ENCODE results near the gene FAM149A. TPM values are rescaled to one million over a fixed set of nuclear protein-coding genes. Genes with fewer than 3 reads are reported as not detected.

The FAM149A gene
- total and polyA plus RNA-seq, 2 donors (not counting 1 experiment from before 2014, with no cell fraction given), result 0.12 TPM; not detected in 1

DNA sequence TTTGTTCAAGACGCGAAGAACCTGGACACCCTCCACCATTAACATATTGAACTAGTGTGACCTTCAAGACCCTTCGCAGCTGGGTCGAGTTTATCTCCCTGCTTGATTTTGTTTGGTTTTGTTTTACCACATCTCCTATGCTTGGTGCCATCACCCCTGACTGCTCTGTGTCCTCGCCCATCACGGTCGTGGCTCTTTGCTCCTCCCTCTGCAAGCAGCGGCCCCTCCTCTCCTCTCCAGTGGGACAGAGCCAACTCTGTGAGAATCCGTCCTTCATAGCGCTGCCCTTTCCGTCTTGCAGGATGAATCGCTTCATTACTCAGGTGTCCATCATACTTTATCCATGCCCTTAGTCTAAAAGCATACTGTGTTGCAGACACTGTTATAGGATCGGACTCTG is 9.1 kb upstream of the FAM149A start:
- intact Hi-C loops (cut with micrococcal nuclease), result no loop called here
- TF ChIP-seq, protein P1, sequence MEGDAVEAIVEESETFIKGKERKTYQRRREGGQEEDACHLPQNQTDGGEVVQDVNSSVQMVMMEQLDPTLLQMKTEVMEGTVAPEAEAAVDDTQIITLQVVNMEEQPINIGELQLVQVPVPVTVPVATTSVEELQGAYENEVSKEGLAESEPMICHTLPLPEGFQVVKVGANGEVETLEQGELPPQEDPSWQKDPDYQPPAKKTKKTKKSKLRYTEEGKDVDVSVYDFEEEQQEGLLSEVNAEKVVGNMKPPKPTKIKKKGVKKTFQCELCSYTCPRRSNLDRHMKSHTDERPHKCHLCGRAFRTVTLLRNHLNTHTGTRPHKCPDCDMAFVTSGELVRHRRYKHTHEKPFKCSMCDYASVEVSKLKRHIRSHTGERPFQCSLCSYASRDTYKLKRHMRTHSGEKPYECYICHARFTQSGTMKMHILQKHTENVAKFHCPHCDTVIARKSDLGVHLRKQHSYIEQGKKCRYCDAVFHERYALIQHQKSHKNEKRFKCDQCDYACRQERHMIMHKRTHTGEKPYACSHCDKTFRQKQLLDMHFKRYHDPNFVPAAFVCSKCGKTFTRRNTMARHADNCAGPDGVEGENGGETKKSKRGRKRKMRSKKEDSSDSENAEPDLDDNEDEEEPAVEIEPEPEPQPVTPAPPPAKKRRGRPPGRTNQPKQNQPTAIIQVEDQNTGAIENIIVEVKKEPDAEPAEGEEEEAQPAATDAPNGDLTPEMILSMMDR (IDR thresholded peaks at IDR 0.05), result no peak
- no peak for TF ChIP-seq EZH2 (IDR thresholded peaks at IDR 0.05; ENCODE audit: borderline replicate concordance, insufficient read depth, low read depth, low read length, poor library complexity, severe bottlenecking)
- DNase-seq (no peak), ATAC-seq (ENCODE audit: low read depth) (no peak)
- Mint-ChIP-seq H3K9me3 (ENCODE audit: insufficient read depth) (no peaks in the 10 kb centered on the region), H3K27ac (no peak overlapping the region), H3K27me3 (peaks cover 33% of the 10 kb centered on the region), H3K4me3 (no peak overlapping the region), H3K4me1 (no peaks in the 10 kb centered on the region)
- no peak overlapping the region for H3K27ac ChIP-seq (ENCODE audit: low read length in 2 of 2)
- H3K4me2 ChIP-seq (replicated peaks; ENCODE audit: low read depth, low read length, poor library complexity, severe bottlenecking), result no peak overlapping the region
- 74% methylated on average over 10 of the region's 13 CpGs for WGBS (ENCODE audit: insufficient coverage)
- H3K9me3 ChIP-seq (ENCODE audit: control extremely low read depth in 1 of 3, control insufficient read depth in 2 of 3, insufficient read depth in 1 of 3, low read length in 2 of 3), result no peaks in the 10 kb centered on the region
- no peak overlapping the region for H2AFZ ChIP-seq (ENCODE audit: insufficient read depth, low read depth, low read length, poor library complexity, severe bottlenecking)
- no peaks in the 10 kb centered on the region for H4K20me1 ChIP-seq (ENCODE audit: control insufficient read depth, insufficient read depth, low read length, poor library complexity, severe bottlenecking)
- no peaks in the 10 kb centered on the region for H3K4me1 ChIP-seq (ENCODE audit: control insufficient read depth in 2 of 2, insufficient read depth in 2 of 2, low read length in 2 of 2)
- H3K27me3 ChIP-seq (replicated peaks in 1 of 4; ENCODE audit: control extremely low read depth in 1 of 4, control insufficient read depth in 3 of 4, insufficient read depth in 4 of 4, low read length in 3 of 4), result peaks cover 0 to 5% (median 0%) of the 10 kb centered on the region in 4 experiments
- H3K4me3 ChIP-seq (ENCODE audit: control extremely low read depth in 1 of 5, extremely low read depth in 1 of 5, insufficient read depth in 1 of 5, low read depth in 2 of 5, low read length in 4 of 5), result no peak overlapping the region
- H3K36me3 ChIP-seq (replicated peaks in 1 of 2; ENCODE audit: control extremely low read depth in 1 of 2, control insufficient read depth in 1 of 2, extremely low read depth in 1 of 2, insufficient read depth in 2 of 2, low read length in 1 of 2), result no peaks in the 10 kb centered on the region
- H3K79me2 ChIP-seq (ENCODE audit: control insufficient read depth, insufficient read depth, low read length), result no peaks in the 10 kb centered on the region
- CTCF ChIA-PET, result no interaction called here
- POLR2A ChIA-PET, result no interaction called here
- no peak overlapping the region for H3K9ac ChIP-seq (ENCODE audit: low read length)

DNA sequence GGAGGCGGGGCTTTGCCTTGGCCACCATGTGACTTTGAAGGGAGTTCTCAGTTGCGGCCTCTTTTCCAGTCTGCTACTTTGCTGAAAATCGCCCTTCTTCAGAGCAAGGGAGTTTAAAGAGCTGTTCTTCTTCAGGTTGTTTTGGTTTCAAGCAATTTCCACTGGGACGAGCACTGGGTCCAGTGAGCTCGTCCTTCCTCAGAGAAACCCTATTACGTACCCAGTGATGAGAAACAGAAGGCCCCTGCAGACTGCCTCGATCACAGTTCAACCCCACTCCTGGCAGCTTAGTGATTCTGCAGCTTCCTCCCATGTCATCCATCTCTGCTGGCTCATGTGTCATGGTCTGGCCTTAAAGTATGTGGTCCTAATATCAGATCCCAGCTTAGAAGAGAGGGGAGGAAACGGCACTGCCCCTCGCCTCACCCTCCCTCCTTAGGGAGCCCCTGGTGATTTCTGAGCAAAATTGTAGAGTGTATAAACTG is 7.8 kb upstream of the FAM149A start:
- no peak overlapping the region for H2AFZ ChIP-seq (ENCODE audit: insufficient read depth, low read depth, low read length, poor library complexity, severe bottlenecking)
- H3K4me1 ChIP-seq (ENCODE audit: control insufficient read depth in 2 of 2, insufficient read depth in 2 of 2, low read length in 2 of 2), result no peaks in the 10 kb centered on the region
- Mint-ChIP-seq H3K4me3 (no peak overlapping the region), H3K27me3 (peaks cover 39% of the 10 kb centered on the region), H3K4me1 (no peaks in the 10 kb centered on the region), H3K9me3 (ENCODE audit: insufficient read depth) (no peaks in the 10 kb centered on the region), H3K27ac (no peak overlapping the region)
- no peak for ATAC-seq (ENCODE audit: low read depth)
- H3K27ac ChIP-seq (ENCODE audit: low read length in 2 of 2), result no peak overlapping the region
- TF ChIP-seq, protein P1 (IDR thresholded peaks at IDR 0.05), result no peak
- no peak for TF ChIP-seq EZH2 (IDR thresholded peaks at IDR 0.05; ENCODE audit: borderline replicate concordance, insufficient read depth, low read depth, low read length, poor library complexity, severe bottlenecking)
- no peak overlapping the region for H3K9ac ChIP-seq (ENCODE audit: low read length)
- no peak overlapping the region for H3K4me3 ChIP-seq (ENCODE audit: control extremely low read depth in 1 of 5, extremely low read depth in 1 of 5, insufficient read depth in 1 of 5, low read depth in 2 of 5, low read length in 4 of 5)
- ChIA-PET CTCF (no interaction called here), POLR2A (no interaction called here)
- no peak for DNase-seq
- H3K9me3 ChIP-seq (ENCODE audit: control extremely low read depth in 1 of 3, control insufficient read depth in 2 of 3, insufficient read depth in 1 of 3, low read length in 2 of 3), result no peaks in the 10 kb centered on the region
- no peaks in the 10 kb centered on the region for H4K20me1 ChIP-seq (ENCODE audit: control insufficient read depth, insufficient read depth, low read length, poor library complexity, severe bottlenecking)
- H3K36me3 ChIP-seq (replicated peaks in 1 of 2; ENCODE audit: control extremely low read depth in 1 of 2, control insufficient read depth in 1 of 2, extremely low read depth in 1 of 2, insufficient read depth in 2 of 2, low read length in 1 of 2), result no peaks in the 10 kb centered on the region
- intact Hi-C loops (cut with micrococcal nuclease), result no loop called here
- no peak overlapping the region for H3K4me2 ChIP-seq (replicated peaks; ENCODE audit: low read depth, low read length, poor library complexity, severe bottlenecking)
- peaks cover 0 to 5% (median 2%) of the 10 kb centered on the region in 4 experiments for H3K27me3 ChIP-seq (replicated peaks in 1 of 4; ENCODE audit: control extremely low read depth in 1 of 4, control insufficient read depth in 3 of 4, insufficient read depth in 4 of 4, low read length in 3 of 4)
- H3K79me2 ChIP-seq (ENCODE audit: control insufficient read depth, insufficient read depth, low read length), result no peaks in the 10 kb centered on the region
- WGBS (ENCODE audit: insufficient coverage), result 91% methylated on average over 7 of the region's 9 CpGs

Data from B cell (primary cell).